Right lobe of liver (tissue), 6 donors: ENCODE measurements around the gene MED26. TPM values are rescaled to one million over a fixed set of nuclear protein-coding genes. Genes with fewer than 3 reads are reported as not detected.

ENCODE experiments used
- ATAC-seq, 4 donors: fragments of 200-7000 bp; cut with Tn5 transposase; one replicate each; pipeline ENCODE4 v1.9.1; 2020; ENCODE audit warnings: mild to moderate bottlenecking in 4 of 4, moderate library complexity in 4 of 4
- DNase-seq, 3 donors: peaks; one replicate each; pipeline ENCODE4 v3.0.0-alpha.2; 2020
- H3K27ac ChIP-seq, 3 donors: fragments of 200-600 bp; one replicate each; pipeline ENCODE4 v1.8.0; 2022
- H3K27me3 ChIP-seq, 2 donors: fragments of 200-600 bp; one replicate each; pipeline ENCODE4 v1.8.0; 2022
- H3K36me3 ChIP-seq, 4 donors: fragments of 200-600 bp; sonication (generic) in 1 of 4; one replicate each; pipeline versions ENCODE4 v1.5.1 to v1.8.0; 2017 to 2022; ENCODE audit warnings: control low read depth in 1 of 4
- H3K4me1 ChIP-seq, 4 donors: fragments of 200-600 bp; sonication (generic) in 1 of 4; one replicate each; pipeline versions ENCODE4 v1.5.1 to v1.8.0; 2017 to 2022; ENCODE audit warnings: control low read depth in 1 of 4
- H3K4me3 ChIP-seq, 3 donors: fragments of 200-600 bp; one replicate each; pipeline ENCODE4 v1.8.0; 2022
- H3K9me3 ChIP-seq, 4 donors: fragments of 200-600 bp; sonication (generic) in 1 of 4; one replicate each; pipeline versions ENCODE4 v1.5.1 to v1.8.0; 2017 to 2022; ENCODE audit warnings: control low read depth in 1 of 4
- POLR2A ChIP-seq: fragments of 450-650 bp; IDR thresholded peaks from one replicate; pipeline ENCODE4 v1.6.1; 2017; ENCODE audit warnings: antibody characterized with exemption, mild to moderate bottlenecking
- WGBS: methylation state at CpG from one replicate; pipeline ENCODE4 v1.1.6; 2018; ENCODE audit warnings: low coverage, low lambda C conversion rate; ENCODE audit not compliant: insufficient coverage; ENCODE audit errors: missing lambda C conversion rate; 5-methylcytosine and 5-hydroxymethylcytosine counted together
- intact Hi-C, 2 donors: fragments of 100-400 bp; cut with DNase I; formaldehyde crosslinking; loops; one replicate each; pipeline versions ENCODE4 v1.11.2 to v1.14.1; 2022
- total RNA-seq, 6 experiments: library from RNA; depleted of rRNA in 2 of 6; stranded (reverse); fragments of >200 nt in 2 of 6; fragmentation: NEBNext Ultra II Directional in 3 of 6; extraction: Animal tissue kit (Norgen Biotek cat#: 25700) in 3 of 6; gene quantifications; one replicate each; pipeline versions ENCODE4 v1.1.0 to v1.2.4, GENCODE V29; 2016 to 2023
- TF ChIP-seq, protein P1 (sequence below), 4 donors: fragments of 200-600 bp in 3 of 4; fragments of 450-650 bp in 1 of 4; IDR thresholded peaks; one replicate each; pipeline versions ENCODE4 v1.5.1 to v1.8.0; 2016 to 2022; ENCODE audit warnings: antibody characterized with exemption in 4 of 4, mild to moderate bottlenecking in 2 of 4
- donor health status: DM: no; HTN: yes; CAD: no.
- donor health status: DM: no; HTN: no; CAD: no.
- donor health status: DM: no; HTN: no; CAD: no.
- donor health status: DM: no; HTN: yes; CAD: no.
- donor health status: DM: no; HTN: yes; CAD: no.

Gene MED26
- total RNA-seq, 6 experiments from 2014 or later: 3.4 to 5.4 (median 4.4) TPM

DNA sequence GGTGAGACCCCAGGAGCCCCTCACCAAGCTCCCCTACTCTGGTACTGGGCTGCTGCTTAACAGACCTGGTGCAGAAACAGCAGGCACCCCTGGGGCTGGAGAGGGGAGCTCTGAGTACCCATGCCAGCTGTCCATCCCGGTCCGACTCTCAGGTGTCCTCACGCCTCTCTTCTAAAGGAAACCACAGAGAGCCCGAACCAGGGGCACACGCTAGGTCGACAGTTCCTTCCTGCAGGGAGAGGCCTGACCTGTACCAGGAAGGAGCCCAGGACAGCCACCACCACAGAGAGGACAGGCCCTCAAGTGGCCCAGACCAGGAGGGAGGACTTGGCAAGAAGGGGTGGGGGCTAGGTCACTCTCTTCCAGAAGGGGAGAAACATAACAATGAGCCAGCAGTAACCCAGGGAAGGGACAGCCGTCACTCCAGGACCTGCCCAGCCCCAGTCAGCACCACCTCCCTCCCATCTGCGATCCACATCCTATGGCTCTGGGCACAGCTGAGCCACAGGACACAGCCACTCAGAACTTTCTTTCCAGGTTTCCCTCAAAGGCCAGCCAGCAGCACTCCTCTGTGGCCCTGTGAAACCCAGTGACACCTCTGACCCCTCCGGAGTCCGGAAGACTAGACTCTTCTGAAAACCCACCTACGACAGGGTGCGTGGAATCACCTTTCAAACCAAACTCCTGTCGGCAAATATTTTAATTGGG is 42.8 kb downstream of the MED26 start:
- TF ChIP-seq POLR2A: no peak
- TF ChIP-seq, protein P1, sequence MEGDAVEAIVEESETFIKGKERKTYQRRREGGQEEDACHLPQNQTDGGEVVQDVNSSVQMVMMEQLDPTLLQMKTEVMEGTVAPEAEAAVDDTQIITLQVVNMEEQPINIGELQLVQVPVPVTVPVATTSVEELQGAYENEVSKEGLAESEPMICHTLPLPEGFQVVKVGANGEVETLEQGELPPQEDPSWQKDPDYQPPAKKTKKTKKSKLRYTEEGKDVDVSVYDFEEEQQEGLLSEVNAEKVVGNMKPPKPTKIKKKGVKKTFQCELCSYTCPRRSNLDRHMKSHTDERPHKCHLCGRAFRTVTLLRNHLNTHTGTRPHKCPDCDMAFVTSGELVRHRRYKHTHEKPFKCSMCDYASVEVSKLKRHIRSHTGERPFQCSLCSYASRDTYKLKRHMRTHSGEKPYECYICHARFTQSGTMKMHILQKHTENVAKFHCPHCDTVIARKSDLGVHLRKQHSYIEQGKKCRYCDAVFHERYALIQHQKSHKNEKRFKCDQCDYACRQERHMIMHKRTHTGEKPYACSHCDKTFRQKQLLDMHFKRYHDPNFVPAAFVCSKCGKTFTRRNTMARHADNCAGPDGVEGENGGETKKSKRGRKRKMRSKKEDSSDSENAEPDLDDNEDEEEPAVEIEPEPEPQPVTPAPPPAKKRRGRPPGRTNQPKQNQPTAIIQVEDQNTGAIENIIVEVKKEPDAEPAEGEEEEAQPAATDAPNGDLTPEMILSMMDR (IDR thresholded peaks at IDR 0.05): no peak
- no peak for ATAC-seq
- Histone ChIP-seq H3K36me3 (no peaks in the 10 kb centered on the region), H3K4me1 (peaks cover 0 to 27% (median 3%) of the 10 kb centered on the region in 4 donors), H3K27ac (peak overlapping the region; percentile 21 to 65 (median 48)), H3K27me3 (no peaks in the 10 kb centered on the region), H3K9me3 (no peaks in the 10 kb centered on the region), H3K4me3 (no peak overlapping the region)
- WGBS: 35% methylated on average over 4 of the region's 13 CpGs
- intact Hi-C loops: no loop called here
- no peak for DNase-seq

DNA sequence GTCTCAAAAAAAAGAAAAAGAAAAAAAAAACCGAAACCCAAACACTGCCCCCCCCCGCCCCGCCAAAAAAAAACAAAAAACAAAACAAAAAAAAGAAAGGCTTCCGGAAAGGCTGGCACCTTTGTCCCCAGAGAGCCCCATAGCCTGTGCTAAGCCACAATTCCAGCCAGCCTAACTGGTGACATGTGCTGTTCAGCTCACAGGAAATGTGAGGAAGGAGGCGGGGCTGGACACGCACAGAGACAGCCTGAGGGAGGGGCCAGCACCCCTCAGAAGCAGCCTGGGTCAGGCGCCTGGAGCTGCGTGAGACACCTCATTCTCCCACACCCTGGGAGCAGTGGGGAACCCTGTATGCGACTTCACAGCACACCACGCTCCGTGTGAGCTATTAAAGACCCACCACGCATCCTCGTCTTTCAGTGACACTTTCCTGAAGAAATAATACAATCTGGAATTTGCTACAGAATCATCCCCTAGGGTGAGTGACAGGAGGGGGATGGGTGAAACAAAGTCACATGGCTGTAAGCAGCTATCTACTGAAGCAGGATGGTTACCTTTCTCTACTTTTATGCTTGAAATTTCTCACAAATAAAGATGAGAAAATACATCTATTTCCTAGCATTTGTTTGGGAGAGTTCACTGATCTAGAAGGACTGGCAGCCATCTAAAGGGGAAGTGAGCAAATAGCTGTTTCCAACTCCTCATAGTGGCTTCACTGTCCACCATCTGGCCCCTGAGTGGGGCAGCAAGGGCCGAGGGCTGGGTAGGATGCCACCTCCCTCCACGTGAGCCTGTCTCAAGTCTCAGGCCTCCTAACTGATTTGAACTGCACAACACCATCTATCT is 43.5 kb downstream of the MED26 start:
- H3K36me3 ChIP-seq: no peaks in the 10 kb centered on the region
- peak overlapping the region in 1 of 3 donors; percentile 28 for H3K4me3 ChIP-seq
- no peaks in the 10 kb centered on the region for H3K9me3 ChIP-seq
- H3K4me1 ChIP-seq: peaks cover 0 to 27% (median 3%) of the 10 kb centered on the region in 4 donors
- ATAC-seq: peak; percentile 72 to 85 (median 80)
- no peaks in the 10 kb centered on the region for H3K27me3 ChIP-seq
- intact Hi-C loops: no loop called here
- peak overlapping the region; percentile 21 to 65 (median 48) for H3K27ac ChIP-seq
- 21% methylated on average over 10 of the region's 15 CpGs for WGBS
- TF ChIP-seq, protein P1 (IDR thresholded peaks at IDR 0.05): no peak
- TF ChIP-seq POLR2A: peak; percentile 49
- peak in 2 of 3 donors; percentile 81 to 83 for DNase-seq

DNA sequence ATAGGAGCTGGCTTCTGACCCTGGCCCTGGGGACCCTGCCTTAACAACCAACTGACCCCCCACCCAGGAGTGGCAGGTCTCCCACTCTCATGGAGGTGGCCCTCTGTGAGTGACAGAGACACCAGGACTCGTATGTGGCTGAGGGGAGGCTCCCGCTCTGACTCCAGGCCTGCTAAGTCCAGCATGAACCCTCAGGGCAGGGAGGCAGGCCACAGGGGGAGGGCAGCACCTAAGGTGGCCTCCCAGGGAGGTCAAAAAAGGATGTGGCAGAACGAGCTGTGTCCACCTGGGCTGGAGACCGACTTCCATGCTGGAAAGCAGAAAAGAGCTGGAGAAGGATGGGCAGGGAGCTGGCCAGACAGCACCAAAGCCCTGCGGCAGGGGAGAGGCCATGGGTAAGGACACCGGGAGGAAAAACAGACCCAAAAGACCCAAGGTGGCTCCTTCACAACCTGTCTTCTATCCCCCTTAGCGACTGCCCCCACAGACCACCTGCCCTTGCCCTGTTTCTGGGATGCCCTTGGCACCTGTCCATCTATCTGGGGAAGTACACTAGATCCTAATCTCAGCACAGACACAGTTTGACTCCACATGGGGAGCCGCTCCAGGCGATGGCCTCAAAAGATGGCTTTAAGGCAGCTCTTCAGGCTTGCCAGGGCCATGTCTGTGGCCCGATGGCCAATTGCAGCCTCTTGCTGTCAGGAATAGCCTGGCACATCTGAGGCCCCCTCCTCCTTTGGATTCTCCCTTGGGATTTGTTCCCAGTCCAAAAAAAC is 45.3 kb downstream of the MED26 start:
- Histone ChIP-seq H3K27ac (no peak overlapping the region), H3K27me3 (no peaks in the 10 kb centered on the region), H3K4me3 (no peak overlapping the region), H3K36me3 (no peaks in the 10 kb centered on the region), H3K4me1 (peaks cover 0 to 22% (median 3%) of the 10 kb centered on the region in 4 donors), H3K9me3 (no peaks in the 10 kb centered on the region)
- TF ChIP-seq, protein P1 (IDR thresholded peaks at IDR 0.05): no peak
- no peak for TF ChIP-seq POLR2A
- intact Hi-C loops: no loop called here
- WGBS: no CpG with 5 or more reads among the region's 10 CpGs
- DNase-seq: no peak
- ATAC-seq: no peak

DNA sequence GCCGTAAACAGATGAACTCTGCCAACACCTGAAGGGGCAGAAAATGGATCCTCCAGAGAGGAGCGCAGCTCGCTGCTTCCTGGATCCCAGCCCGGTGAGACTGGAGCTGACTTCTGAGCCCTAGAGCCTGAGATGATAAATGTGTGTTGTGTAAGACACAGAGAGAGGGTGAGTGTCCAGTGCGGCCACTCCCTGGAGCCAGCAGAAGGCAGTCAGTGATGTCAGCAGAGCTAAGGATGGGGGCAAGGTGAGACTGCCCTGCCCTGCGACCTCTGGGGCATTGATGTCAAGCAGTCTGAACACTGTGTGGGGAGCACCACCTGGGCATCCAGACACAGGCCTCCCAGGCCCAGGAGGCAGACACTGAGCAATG is 46.0 kb downstream of the MED26 start:
- ATAC-seq: peak in 3 of 4 donors; percentile 13 to 32 (median 26)
- no peaks in the 10 kb centered on the region for H3K27me3 ChIP-seq
- TF ChIP-seq, protein P1 (IDR thresholded peaks at IDR 0.05): no peak
- TF ChIP-seq POLR2A: no peak
- no peaks in the 10 kb centered on the region for H3K9me3 ChIP-seq
- no peak overlapping the region for H3K4me3 ChIP-seq
- no peak for DNase-seq
- intact Hi-C loops: no loop called here
- H3K36me3 ChIP-seq: peaks cover 0 to 4% (median under 1%) of the 10 kb centered on the region in 4 donors
- WGBS: 40% methylated on average over 2 of the region's 6 CpGs
- H3K27ac ChIP-seq: no peak overlapping the region
- H3K4me1 ChIP-seq: peaks cover 0 to 22% (median 3%) of the 10 kb centered on the region in 4 donors
